D721Med (cell line): ENCODE data around the gene KRTAP13-2.

Experiments
- DNase-seq: peaks from one replicate; pipeline ENCODE4 v3.0.0; 2011; ENCODE audit warnings: low spot score; ENCODE audit not compliant: insufficient read length
- FAIRE-seq: peaks from 2 replicates; lab custom pipeline; 2011; peaks lifted over from hg19 to GRCh38; lab: Jason Lieb, UNC
- CTCF ChIP-seq: IDR thresholded peaks from 2 replicates; pipeline ENCODE4 v1.5.1; 2012; ENCODE audit warnings: mild to moderate bottlenecking, control low read depth; ENCODE audit not compliant: insufficient read depth; ENCODE audit errors: missing control alignments

The KRTAP13-2 gene

GRCh38 chr21:30340714-30341573 is 31.1 kb downstream of the KRTAP13-2 start:
- DNase-seq: no peak
- FAIRE-seq: no peak
- peak; percentile 49 for TF ChIP-seq CTCF

GRCh38 chr21:30338717-30339116 is 33.4 kb downstream of the KRTAP13-2 start:
- TF ChIP-seq CTCF: no peak
- FAIRE-seq (no peak), DNase-seq (no peak)

- FAIRE-seq (no peak), DNase-seq (no peak)
- no peak for TF ChIP-seq CTCF
Measured at GRCh38 chr21:30337772-30338171, 34.3 kb downstream of the KRTAP13-2 start.

- no peak for DNase-seq
- TF ChIP-seq CTCF: no peak
- FAIRE-seq: no peak
Measured at GRCh38 chr21:30337276-30337744, 34.8 kb downstream of the KRTAP13-2 start, which contains the start of gene KRTAP27-1. KRTAP27-1 (minus strand) TSS chr21:30337694; CDS start chr21:30337668, 26 bp downstream.

- FAIRE-seq: no peak
- DNase-seq: no peak
- no peak for TF ChIP-seq CTCF
Measured at GRCh38 chr21:30336596-30336995, 35.5 kb downstream of the KRTAP13-2 start.

GRCh38 chr21:30333736-30334135 is 38.3 kb downstream of the KRTAP13-2 start:
- TF ChIP-seq CTCF: no peak
- no peak for FAIRE-seq
- no peak for DNase-seq

GRCh38 chr21:30332681-30333080 is 39.4 kb downstream of the KRTAP13-2 start:
- FAIRE-seq: no peak
- no peak for DNase-seq
- TF ChIP-seq CTCF: no peak
